ENCODE data around the gene YBX3.

Gene YBX3

DNA sequence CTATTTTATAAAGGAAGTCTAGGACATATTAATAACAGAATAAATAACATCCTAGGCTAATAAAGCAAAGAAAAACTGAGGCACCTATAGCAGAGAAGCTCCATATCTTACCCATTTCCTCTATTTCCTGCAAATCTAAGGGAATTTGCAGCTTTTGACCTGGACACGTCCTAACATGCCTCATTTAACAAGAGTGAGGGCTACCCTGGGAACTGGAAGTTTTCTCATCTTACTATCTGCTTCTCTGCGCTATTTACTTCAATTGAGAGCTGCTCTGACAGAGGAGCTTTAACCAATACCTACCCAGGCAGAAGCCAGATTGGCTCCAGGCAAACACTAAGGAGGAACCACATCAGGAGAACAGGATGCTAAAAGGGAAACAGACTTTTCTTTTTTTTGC, 5.7 kb downstream of the YBX3 start:
- H3K4me3 ChIP-seq (ENCODE audit: low read depth, low read length), result peak overlapping the region; percentile 42
- peak; percentile 68 for DNase-seq (ENCODE audit: low read depth)
- TF ChIP-seq, protein P1, sequence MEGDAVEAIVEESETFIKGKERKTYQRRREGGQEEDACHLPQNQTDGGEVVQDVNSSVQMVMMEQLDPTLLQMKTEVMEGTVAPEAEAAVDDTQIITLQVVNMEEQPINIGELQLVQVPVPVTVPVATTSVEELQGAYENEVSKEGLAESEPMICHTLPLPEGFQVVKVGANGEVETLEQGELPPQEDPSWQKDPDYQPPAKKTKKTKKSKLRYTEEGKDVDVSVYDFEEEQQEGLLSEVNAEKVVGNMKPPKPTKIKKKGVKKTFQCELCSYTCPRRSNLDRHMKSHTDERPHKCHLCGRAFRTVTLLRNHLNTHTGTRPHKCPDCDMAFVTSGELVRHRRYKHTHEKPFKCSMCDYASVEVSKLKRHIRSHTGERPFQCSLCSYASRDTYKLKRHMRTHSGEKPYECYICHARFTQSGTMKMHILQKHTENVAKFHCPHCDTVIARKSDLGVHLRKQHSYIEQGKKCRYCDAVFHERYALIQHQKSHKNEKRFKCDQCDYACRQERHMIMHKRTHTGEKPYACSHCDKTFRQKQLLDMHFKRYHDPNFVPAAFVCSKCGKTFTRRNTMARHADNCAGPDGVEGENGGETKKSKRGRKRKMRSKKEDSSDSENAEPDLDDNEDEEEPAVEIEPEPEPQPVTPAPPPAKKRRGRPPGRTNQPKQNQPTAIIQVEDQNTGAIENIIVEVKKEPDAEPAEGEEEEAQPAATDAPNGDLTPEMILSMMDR (conservative IDR thresholded peaks at IDR 0.05; ENCODE audit: low read depth, low read length), result no peak

DNA sequence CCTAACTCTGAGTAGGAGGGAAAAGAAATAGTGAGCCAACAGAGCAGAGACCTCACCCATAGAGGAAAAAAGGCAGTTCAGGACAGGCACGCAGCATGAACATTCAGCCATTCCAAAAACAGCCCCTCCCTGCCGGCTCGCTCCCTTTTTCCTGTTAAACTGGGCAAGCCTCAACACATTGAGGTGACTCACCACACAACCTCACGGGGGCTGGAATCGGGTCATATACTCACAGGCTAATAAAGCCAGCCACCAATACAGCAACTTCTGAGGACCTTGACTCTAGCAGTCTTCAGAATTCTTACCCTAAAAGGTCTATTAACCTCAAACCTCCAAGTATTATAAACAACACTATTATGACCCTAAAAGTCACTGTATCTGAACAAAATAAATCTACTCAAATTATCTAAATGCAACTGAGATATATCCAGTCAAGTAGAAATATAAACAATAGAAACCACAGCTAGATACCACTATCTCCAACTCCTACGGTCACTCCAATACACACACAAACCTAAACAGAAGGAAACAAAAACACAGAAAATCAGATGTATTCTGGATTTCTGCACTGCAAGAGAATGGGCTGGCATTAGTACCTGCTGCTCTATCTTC, 6.3 kb downstream of the YBX3 start:
- peak; percentile 89 for DNase-seq (ENCODE audit: low read depth)
- TF ChIP-seq, protein P1 (conservative IDR thresholded peaks at IDR 0.05; ENCODE audit: low read depth, low read length), result no peak
- peak overlapping the region; percentile 42 for H3K4me3 ChIP-seq (ENCODE audit: low read depth, low read length)

DNA sequence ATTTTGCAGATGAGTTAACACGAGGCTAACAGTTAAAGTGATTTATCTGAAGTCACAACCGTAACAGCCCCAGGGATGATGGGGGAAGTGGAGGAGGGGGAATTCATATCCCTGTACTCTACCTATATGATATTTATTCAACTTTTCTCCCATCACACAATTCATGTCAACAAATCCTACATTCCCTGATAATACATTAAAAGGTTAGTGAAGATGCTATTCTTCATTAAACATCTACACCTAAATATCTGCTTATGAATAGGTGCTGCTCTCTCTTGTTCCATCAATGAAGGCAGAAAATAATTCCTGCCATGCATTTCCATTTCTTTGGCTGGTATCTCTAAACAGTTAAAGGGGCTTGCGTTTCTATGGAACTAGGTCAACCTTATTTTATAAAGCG, 6.8 kb downstream of the YBX3 start:
- H3K4me3 ChIP-seq (ENCODE audit: low read depth, low read length), result peak overlapping the region; percentile 38

DNA sequence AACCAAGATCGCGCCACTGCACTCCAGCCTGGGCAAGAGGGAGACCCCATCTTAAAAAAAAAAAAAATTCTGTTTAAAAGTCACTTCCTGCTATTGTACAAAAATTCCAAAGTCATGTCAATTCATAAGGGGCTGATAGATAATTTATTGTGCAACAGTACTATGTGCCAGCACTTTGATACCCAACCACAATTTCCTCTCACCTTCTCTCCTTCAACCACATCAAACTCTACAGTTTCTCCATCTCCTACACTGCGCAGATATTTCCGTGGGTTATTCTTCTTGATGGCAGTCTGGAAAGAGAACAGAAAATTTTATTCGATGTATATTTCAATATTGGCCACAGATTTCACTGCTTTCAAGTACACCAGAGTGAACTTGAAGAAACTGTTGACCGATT, 7.6 kb downstream of the YBX3 start:
- TF ChIP-seq, protein P1 (conservative IDR thresholded peaks at IDR 0.05; ENCODE audit: low read depth, low read length), result no peak
- no peak for DNase-seq (ENCODE audit: low read depth)

More for the DNA sequence above, 6.8 kb downstream of the YBX3 start:
- TF ChIP-seq, protein P1 (conservative IDR thresholded peaks at IDR 0.05; ENCODE audit: low read depth, low read length), result no peak
- no peak for DNase-seq (ENCODE audit: low read depth)

DNA sequence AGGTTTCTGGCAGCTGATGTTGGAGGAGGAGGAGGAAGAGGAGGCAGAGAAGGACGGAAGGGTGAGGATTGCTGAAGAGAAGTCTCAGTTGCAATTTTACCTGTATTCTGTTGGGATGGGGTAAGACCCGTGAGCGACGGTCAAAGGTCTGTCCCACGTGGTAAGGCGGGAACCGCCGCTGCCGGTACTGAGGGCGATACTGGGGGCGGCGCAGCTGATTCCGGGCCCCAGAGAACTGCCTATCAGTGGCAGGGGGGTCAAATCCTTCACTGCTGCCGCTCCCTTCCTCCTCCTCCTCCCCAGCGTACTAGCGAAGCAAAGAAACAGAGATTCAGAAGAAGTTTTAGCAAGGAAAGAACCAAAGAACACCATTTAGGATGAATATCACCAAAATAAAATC, 13.3 kb downstream of the YBX3 start:
- H3K4me3 ChIP-seq (ENCODE audit: low read depth, low read length), result no peak overlapping the region
- DNase-seq (ENCODE audit: low read depth), result no peak
- TF ChIP-seq, protein P1 (conservative IDR thresholded peaks at IDR 0.05; ENCODE audit: low read depth, low read length), result no peak

More for the DNA sequence above, 7.6 kb downstream of the YBX3 start:
- H3K4me3 ChIP-seq (ENCODE audit: low read depth, low read length), result no peak overlapping the region

DNA sequence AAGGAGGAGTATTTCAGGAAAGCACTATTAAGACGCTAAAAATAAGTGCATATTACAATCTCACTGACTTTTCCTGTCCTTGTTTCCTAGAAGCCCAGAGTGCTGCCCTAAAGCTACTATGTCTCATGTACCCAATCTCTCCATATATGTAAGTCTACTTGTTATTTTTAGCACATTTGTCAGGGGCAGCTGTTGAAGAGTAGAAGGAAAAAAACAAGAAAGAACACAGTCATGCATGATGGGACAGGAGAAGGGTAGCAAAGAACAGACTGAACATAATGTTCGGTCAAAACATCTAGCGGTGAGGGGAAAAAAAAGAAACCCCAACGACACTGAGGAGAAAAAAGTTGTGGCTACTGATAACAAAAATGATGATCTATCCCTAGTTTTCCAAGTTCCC, 14.3 kb downstream of the YBX3 start:
- no peak for DNase-seq (ENCODE audit: low read depth)
- no peak overlapping the region for H3K4me3 ChIP-seq (ENCODE audit: low read depth, low read length)
- TF ChIP-seq, protein P1 (conservative IDR thresholded peaks at IDR 0.05; ENCODE audit: low read depth, low read length), result no peak

DNA sequence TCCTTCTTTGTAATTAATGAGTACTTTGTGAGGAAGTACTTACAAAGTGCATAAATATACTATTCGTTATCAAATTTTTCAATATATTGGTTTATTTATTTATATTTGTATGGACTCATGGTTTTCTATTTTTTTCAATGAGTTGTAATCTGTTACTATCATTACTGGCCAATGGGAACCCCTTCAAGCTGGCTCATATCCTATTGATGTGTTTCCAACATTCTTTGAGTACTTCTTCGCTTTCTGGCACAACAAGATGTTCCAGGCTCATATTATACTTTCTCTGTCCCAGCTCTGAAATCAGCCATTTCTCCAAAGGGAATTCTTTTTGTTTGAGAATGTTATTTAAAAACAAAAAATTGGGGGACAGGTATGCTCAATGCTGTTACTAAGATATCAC, 17.5 kb downstream of the YBX3 start:
- DNase-seq (ENCODE audit: low read depth), result peak; percentile 85
- H3K4me3 ChIP-seq (ENCODE audit: low read depth, low read length), result no peak overlapping the region
- TF ChIP-seq, protein P1 (conservative IDR thresholded peaks at IDR 0.05; ENCODE audit: low read depth, low read length), result no peak

Data from choroid plexus epithelial cell (primary cell).